Retinal pigment epithelial cell (primary cell): ENCODE data around the gene GTF2I.
"Not testable (repeated sequence)": the region's sequence is repeated elsewhere in the genome, so short reads cannot be mapped to it uniquely, and the experiment has no call there.

Experiments used
- DNase-seq: peaks from one replicate; pipeline ENCODE4 v3.0.0-alpha.2; 2010; ENCODE audit warnings: low read depth
- H3K4me3 ChIP-seq: 2 replicates; pipeline ENCODE4 v1.5.1; 2011; ENCODE audit warnings: mild to moderate bottlenecking, low read length, control low read depth, moderate library complexity
- TF ChIP-seq, protein P1 (sequence below): conservative IDR thresholded peaks from 2 replicates; pipeline ENCODE4 v1.5.1; 2011; ENCODE audit warnings: low read depth, low read length, control low read depth, inconsistent platforms

The GTF2I gene

GRCh38 chr7:74725840-74726239 is 68.3 kb downstream of the GTF2I start:
- DNase-seq: no peak
- TF ChIP-seq, protein P1, sequence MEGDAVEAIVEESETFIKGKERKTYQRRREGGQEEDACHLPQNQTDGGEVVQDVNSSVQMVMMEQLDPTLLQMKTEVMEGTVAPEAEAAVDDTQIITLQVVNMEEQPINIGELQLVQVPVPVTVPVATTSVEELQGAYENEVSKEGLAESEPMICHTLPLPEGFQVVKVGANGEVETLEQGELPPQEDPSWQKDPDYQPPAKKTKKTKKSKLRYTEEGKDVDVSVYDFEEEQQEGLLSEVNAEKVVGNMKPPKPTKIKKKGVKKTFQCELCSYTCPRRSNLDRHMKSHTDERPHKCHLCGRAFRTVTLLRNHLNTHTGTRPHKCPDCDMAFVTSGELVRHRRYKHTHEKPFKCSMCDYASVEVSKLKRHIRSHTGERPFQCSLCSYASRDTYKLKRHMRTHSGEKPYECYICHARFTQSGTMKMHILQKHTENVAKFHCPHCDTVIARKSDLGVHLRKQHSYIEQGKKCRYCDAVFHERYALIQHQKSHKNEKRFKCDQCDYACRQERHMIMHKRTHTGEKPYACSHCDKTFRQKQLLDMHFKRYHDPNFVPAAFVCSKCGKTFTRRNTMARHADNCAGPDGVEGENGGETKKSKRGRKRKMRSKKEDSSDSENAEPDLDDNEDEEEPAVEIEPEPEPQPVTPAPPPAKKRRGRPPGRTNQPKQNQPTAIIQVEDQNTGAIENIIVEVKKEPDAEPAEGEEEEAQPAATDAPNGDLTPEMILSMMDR: no peak
- no peak overlapping the region for H3K4me3 ChIP-seq

DNA sequence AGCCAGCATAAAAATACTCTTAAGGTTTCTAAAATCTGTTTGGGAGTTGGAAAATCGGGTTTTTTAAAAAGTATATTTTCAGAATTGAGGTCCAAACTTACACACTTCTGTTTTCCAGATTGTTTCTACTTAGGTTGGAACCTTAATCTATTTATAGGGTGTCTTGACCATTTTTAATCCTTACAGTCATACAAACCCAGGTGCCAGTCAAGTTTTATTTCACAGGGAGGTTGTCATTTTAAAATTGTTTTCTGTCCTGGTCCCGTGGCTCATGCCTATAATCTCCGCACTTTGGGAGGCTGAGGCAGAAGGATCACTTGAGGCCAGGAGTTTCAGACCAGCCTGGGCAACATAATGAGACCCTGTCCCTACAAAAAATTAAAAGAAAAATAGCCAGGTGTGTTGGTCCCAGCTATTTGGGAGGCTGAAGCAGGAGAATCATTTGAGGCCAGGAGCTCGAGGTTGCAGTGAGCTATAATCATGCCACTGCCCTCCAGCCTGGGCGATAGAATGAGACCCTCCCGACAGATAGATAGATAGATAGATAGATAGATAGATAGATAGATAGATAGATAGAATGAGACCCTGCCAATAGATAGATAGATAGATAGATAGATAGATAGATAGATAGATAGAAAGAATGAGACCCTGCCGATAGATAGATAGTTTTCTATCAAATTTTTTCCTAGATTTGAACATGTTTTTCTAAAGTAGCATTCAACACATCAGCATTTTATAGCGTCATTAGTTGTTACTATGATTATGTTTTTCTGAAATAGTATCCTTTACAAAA is 69.0 kb downstream of the GTF2I start:
- H3K4me3 ChIP-seq: no peak overlapping the region
- TF ChIP-seq, protein P1: no peak

GRCh38 chr7:74728686-74729085 is 71.2 kb downstream of the GTF2I start:
- DNase-seq, H3K4me3 ChIP-seq: not testable (repeated sequence)

More for the DNA sequence above, 69.0 kb downstream of the GTF2I start:
- no peak for DNase-seq

DNA sequence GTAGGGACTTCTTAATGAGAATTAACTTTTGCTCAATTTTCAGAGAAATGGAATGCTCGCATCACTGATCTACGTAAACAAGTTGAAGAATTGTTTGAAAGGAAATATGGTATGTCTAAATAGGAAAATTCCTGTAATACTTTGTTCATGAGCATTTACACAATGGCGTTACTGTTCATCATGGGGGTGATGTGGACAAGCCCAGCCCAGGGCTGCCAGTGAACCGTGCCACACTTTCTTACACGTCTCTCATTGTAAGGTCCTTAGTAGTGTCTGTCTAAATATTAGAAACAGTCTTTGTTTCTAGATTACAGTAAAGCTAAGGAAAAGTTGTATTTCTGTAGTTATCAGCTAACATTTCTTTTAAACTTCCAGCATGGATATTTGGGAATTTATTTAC is 72.7 kb downstream of the GTF2I start:
- H3K4me3 ChIP-seq, DNase-seq: not testable (repeated sequence)

GRCh38 chr7:74739974-74740703 is 82.6 kb downstream of the GTF2I start:
- DNase-seq, H3K4me3 ChIP-seq: not testable (repeated sequence)

- not testable (repeated sequence) for DNase-seq, H3K4me3 ChIP-seq
Measured at GRCh38 chr7:74743936-74744557, 86.5 kb downstream of the GTF2I start.

- not testable (repeated sequence) for H3K4me3 ChIP-seq, DNase-seq
Measured at GRCh38 chr7:74753921-74754482, 96.5 kb downstream of the GTF2I start.

GRCh38 chr7:74756673-74757072 is 99.2 kb downstream of the GTF2I start:
- H3K4me3 ChIP-seq, DNase-seq: not testable (repeated sequence)

GRCh38 chr7:74758268-74758667 is 100.8 kb downstream of the GTF2I start:
- not testable (repeated sequence) for DNase-seq, H3K4me3 ChIP-seq

- DNase-seq, H3K4me3 ChIP-seq: not testable (repeated sequence)
Measured at GRCh38 chr7:74758982-74759381, 101.5 kb downstream of the GTF2I start.

DNA sequence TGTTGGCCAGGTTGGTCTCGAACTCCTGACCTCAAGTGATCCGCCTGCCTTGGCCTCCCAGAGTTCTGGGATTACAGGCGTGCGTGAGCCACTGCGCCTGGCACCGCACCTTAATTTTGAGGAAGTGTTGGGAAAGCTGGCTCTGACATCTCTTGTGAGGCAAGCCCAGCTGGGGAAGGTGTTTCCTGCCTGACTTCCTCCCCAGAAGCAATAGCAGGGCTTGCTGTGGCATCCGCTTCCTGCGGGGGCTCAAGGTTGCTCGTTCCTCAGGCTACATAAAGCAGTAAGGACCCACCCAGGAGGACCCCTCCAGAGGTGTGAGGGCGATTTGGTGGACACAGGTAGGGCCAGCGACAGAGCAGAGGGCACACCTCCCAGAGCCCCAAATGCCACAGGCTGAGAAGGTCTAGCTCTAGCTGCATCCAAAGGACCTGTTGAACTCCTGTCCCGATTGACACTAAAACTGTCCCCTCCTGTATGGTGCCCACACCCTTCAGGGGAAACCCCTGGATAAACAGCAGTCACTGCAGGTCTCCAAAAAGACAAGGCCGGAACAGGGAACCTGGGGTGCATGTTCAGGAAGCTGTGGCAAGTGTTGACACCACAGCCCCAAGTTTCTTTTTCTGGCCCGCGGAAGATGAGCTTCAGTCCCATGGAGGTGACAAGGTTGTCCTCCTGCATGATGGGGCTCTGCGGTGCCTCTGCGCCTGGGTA is 107.8 kb downstream of the GTF2I start:
- not testable (repeated sequence) for DNase-seq, H3K4me3 ChIP-seq

GRCh38 chr7:74766509-74766908 is 109.0 kb downstream of the GTF2I start:
- DNase-seq, H3K4me3 ChIP-seq: not testable (repeated sequence)

DNA sequence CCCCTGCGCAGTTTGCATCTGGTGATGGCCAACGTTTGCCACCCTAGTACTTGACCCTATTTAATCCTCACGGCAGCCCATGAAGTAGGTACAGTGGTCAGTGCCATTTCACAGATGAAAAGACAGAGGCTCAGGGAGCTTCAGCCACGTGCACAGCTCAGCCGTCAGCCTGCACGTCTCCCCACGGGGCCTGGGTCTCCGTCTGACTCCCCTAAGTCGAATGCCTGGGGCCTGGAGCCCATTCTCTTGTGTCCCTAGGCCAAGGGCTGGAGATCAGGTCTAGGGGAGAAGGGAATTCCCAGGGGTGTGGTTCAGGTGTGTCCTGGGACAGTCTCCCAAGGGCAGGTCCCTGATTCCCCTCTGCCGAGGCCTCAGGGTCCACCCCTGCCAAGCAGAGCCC is 109.5 kb downstream of the GTF2I start:
- not testable (repeated sequence) for H3K4me3 ChIP-seq, DNase-seq

GRCh38 chr7:74770062-74770461 is 112.5 kb downstream of the GTF2I start:
- H3K4me3 ChIP-seq, DNase-seq: not testable (repeated sequence)

- not testable (repeated sequence) for H3K4me3 ChIP-seq, DNase-seq
Measured at GRCh38 chr7:74772093-74772492, 114.6 kb downstream of the GTF2I start.
